GM20000 (cell line): ENCODE measurements around the gene BEND7.

Experiments used
- DNase-seq: peaks from one replicate; pipeline ENCODE4 v3.0.0; 2012; ENCODE audit warnings: low spot score
- CTCF ChIP-seq: IDR thresholded peaks from 2 replicates; pipeline ENCODE4 v1.5.1; 2012; ENCODE audit warnings: mild to moderate bottlenecking, control low read depth; ENCODE audit errors: extremely low read depth, missing control alignments

The BEND7 gene

GRCh38 chr10:13402021-13402420, 126.8 kb downstream of the BEND7 start:
- no peak for TF ChIP-seq CTCF

GRCh38 chr10:13401142-13401541, 127.7 kb downstream of the BEND7 start:
- no peak for DNase-seq
- TF ChIP-seq CTCF = no peak

More at GRCh38 chr10:13402021-13402420, 126.8 kb downstream of the BEND7 start:
- no peak for DNase-seq

- no peak for TF ChIP-seq CTCF
- no peak for DNase-seq
Measured at GRCh38 chr10:13400196-13400965, 128.4 kb downstream of the BEND7 start.

GRCh38 chr10:13399752-13400151, 129.1 kb downstream of the BEND7 start:
- no peak for TF ChIP-seq CTCF
- DNase-seq = no peak

- no peak for TF ChIP-seq CTCF
- DNase-seq = no peak
Measured at GRCh38 chr10:13399236-13399635, 129.6 kb downstream of the BEND7 start.

- TF ChIP-seq CTCF = no peak
- no peak for DNase-seq
Measured at GRCh38 chr10:13397052-13397451, 131.8 kb downstream of the BEND7 start.

GRCh38 chr10:13396369-13396768, 132.4 kb downstream of the BEND7 start:
- no peak for TF ChIP-seq CTCF
- no peak for DNase-seq
